Mucosa of stomach (tissue), 1 donor: Measurements from ENCODE around the gene PTGES2.
A peak's percentile ranks its signal among the peaks of the same experiment; 100 is the strongest.
"Not testable (repeated sequence)": the region's sequence is repeated elsewhere in the genome, so short reads cannot be mapped to it uniquely, and the experiment has no call there.

Source experiments
- H3K27me3 ChIP-seq: one replicate; pipeline ENCODE4 v1.7.0; 2013; ENCODE audit warnings: mild to moderate bottlenecking, low read length; ENCODE audit not compliant: control insufficient read depth, insufficient read depth
- H3K36me3 ChIP-seq: one replicate; pipeline ENCODE4 v1.7.0; 2013; ENCODE audit warnings: low read length; ENCODE audit not compliant: control insufficient read depth, insufficient read depth
- H3K4me1 ChIP-seq: one replicate; pipeline ENCODE4 v1.7.0; 2013; ENCODE audit warnings: mild to moderate bottlenecking, low read length; ENCODE audit not compliant: control insufficient read depth, insufficient read depth
- H3K4me3 ChIP-seq: one replicate; pipeline ENCODE4 v1.7.0; 2013; ENCODE audit warnings: low read length
- H3K9ac ChIP-seq: one replicate; pipeline ENCODE4 v1.7.0; 2013; ENCODE audit warnings: mild to moderate bottlenecking, low read length, moderate library complexity
- H3K9me3 ChIP-seq: one replicate; pipeline ENCODE4 v1.7.0; 2013; ENCODE audit warnings: mild to moderate bottlenecking, low read length, moderate library complexity; ENCODE audit not compliant: control insufficient read depth
- donor health status: Pancreatic carcinoma.

PTGES2 gene

DNA sequence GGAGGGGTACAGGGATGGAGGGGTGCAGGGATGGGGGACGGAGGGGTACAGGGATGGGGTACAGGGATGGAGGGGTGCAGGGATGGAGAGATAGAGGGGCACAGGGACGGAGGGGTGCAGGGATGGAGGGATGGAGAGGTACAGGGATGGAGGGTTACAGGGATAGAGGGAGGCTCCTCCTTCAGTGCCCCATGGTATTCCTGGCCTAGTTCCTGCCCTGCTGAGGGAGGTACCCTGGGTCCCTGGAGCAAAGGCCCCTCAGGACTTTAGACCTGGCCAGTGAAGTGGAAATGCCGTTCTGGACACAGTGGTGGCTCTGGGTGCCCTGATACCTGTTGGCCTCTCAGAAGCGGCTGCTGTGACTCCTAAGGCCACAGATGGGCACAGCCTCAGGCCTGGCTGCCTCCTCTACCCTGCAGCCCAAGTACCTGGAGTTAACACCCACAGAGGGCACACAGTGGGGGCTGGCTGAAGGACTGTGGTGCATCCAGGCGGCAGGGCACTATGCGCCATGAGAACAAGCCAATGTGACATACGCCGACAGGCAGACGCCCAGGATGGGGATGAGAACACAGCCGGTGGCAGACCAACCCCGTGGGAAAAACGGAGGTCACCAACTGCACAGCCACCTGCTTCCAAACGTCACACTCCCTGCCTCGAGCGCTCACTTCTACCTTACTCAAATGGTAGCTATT, 8.4 kb downstream of the PTGES2 start:
- no peaks in the 10 kb centered on the region for H3K36me3 ChIP-seq
- no peak overlapping the region for H3K9ac ChIP-seq
- no peaks in the 10 kb centered on the region for H3K9me3 ChIP-seq
- no peaks in the 10 kb centered on the region for H3K27me3 ChIP-seq
- no peak overlapping the region for H3K4me3 ChIP-seq
- peaks cover 36% of the 10 kb centered on the region for H3K4me1 ChIP-seq

GRCh38 chr9:128118472-128118857, 9.1 kb downstream of the PTGES2 start:
- Histone ChIP-seq H3K36me3 (no peaks in the 10 kb centered on the region), H3K9me3 (no peaks in the 10 kb centered on the region), H3K27me3 (no peaks in the 10 kb centered on the region), H3K4me3 (no peak overlapping the region), H3K9ac (no peak overlapping the region), H3K4me1 (peaks cover 42% of the 10 kb centered on the region)

DNA sequence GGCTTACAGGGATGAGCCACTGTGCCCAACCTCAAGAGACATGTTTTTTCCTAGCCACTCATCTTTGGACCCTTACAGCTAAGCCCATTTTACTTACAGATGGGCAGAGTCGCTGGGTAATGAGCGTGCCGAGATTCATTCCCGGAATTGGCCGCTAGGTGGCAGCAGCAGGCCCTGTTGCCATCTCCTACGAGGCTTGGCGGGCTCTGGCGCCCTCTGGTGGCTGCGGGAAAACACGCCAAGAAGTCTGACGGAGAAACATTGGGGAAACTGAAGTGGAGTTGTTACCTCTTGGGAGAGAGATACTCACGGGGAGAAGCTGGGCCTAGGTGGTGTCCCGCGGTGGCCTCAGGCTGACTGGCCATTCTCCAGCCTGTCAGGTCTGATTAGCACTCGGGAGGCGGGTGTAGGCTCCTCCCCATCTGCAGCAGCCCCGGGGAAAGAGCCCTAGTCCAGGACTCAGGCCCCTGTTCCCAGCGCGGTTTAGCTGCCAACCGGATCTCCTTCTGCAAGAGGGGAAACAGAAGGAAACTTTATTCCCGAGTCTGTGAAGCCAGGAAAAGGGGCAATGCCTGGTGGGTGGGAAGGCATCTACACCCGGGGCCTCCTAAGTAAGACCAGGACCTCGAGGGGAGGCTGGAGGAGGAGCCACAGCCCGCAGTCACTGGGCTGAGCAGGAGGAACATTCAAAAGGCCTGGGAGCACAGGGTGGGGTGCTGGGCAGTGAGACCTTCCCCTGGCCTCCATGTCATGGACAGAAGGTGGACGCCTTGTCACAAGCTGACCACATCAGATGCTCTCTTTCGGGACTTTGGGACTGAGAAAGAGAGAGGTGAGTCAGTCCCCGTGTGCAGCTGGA, 9.7 kb downstream of the PTGES2 start:
- H3K36me3 ChIP-seq, result no peaks in the 10 kb centered on the region
- no peak overlapping the region for H3K4me3 ChIP-seq
- peak overlapping the region; percentile 56 for H3K9ac ChIP-seq

DNA sequence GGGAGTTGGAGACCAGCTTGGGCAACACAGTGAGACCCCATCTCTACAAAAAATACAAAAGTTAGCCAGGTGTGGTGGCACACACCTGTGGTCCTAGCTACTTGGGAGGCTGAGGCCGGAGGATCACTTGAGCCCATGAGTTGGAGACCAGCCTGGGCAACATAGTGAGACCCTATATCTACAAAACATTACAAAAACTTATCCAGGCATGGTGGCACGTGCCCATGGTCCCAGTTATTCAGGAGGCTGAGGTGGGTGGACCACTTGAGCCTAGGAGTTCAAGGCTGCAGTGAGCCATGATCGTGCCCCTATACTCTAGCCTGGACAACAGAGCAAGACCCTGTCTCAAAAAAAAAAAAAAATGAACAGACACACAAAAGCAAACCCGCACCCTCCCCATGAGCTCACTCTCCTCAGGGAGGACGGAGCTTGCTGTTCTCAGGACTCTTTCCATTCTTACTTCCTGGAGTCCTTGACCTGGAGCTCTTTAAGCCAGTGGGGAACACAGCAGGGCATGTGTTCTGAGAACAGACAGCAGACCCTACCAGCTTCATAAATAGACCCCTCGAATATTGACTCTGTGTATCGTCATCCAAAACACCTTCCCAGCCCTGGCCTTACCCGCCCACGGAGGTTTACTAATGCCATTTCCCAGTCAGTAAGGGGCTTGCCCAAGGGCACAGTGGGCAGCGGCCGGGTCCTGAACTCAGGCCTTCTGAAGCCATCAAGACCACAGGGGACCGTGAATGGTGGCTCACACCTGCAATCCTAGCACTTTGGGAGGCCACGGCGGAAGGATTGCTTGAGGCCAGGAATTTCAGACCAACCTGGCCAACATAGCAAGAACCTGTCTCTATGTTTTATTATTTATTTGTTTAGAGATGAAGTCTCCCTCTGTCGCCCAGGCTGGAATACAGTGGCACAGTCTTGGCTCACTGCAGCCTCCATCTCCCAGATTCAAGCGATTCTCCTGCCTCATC, 11.1 kb downstream of the PTGES2 start:
- peak overlapping the region; percentile 97 for H3K9ac ChIP-seq
- no peaks in the 10 kb centered on the region for H3K27me3 ChIP-seq
- no peaks in the 10 kb centered on the region for H3K36me3 ChIP-seq

More for the DNA sequence above, 9.7 kb downstream of the PTGES2 start:
- Histone ChIP-seq H3K4me1 (peaks cover 44% of the 10 kb centered on the region), H3K9me3 (no peaks in the 10 kb centered on the region), H3K27me3 (no peaks in the 10 kb centered on the region)

DNA sequence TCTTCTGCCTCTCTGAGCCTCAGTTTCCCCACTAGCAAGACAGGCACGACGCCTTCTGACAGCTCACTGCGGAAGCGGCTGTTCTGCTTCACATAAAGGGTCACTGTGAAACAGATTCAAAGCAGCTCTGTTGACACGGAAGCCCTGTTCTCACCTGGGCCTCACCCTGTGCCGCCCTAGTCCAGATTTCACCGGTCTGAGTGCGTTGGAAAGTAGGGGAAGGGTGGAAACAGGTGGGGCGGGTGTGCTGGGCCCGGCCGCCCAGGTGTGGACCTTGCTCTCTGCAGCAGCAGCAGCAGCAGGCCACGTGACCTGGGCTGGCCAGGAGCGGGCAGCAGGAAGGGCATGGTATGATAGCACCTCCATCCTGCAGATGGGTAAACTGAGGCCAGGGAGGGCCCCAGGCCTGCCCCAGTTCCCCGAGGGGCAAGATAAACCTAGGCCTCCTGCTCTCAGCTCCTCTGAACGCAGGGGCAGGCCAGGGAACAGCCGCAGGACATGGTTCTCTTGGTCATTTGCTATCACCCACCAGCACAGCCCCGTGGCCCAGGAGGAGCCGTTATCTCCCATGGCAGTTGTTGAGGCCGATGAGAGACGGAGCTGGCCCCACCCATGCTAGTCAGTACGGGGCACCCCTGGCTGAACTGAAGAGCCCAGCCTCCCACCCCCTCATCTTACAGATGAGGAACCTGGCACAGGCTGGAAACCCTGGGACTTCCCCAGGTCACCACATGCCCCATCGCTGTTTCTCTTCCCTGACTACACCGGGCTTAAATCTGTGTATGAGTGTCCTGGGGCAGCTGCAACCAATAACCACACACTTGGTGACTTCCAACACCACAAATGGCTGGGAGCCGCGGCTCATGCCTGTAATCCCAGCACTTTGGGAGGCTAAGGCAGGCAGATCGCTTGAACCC, 12.1 kb downstream of the PTGES2 start:
- H3K4me3 ChIP-seq, result peak overlapping the region; percentile 68
- peaks cover 5% of the 10 kb centered on the region for H3K36me3 ChIP-seq
- H3K4me1 ChIP-seq, result peaks cover 51% of the 10 kb centered on the region
- H3K9ac ChIP-seq, result peak overlapping the region; percentile 97
- no peaks in the 10 kb centered on the region for H3K27me3 ChIP-seq
- no peaks in the 10 kb centered on the region for H3K9me3 ChIP-seq

More for the DNA sequence above, 11.1 kb downstream of the PTGES2 start:
- Histone ChIP-seq H3K4me3 (no peak overlapping the region), H3K4me1 (peaks cover 44% of the 10 kb centered on the region), H3K9me3 (no peaks in the 10 kb centered on the region)

- Histone ChIP-seq H3K4me1 (peaks cover 53% of the 10 kb centered on the region), H3K9ac (peak overlapping the region; percentile 97), H3K27me3 (no peaks in the 10 kb centered on the region), H3K4me3 (peak overlapping the region; percentile 68), H3K9me3 (no peaks in the 10 kb centered on the region), H3K36me3 (peaks cover 5% of the 10 kb centered on the region)
These were observed 13.0 kb downstream of the PTGES2 start for GRCh38 chr9:128114326-128115186.

DNA sequence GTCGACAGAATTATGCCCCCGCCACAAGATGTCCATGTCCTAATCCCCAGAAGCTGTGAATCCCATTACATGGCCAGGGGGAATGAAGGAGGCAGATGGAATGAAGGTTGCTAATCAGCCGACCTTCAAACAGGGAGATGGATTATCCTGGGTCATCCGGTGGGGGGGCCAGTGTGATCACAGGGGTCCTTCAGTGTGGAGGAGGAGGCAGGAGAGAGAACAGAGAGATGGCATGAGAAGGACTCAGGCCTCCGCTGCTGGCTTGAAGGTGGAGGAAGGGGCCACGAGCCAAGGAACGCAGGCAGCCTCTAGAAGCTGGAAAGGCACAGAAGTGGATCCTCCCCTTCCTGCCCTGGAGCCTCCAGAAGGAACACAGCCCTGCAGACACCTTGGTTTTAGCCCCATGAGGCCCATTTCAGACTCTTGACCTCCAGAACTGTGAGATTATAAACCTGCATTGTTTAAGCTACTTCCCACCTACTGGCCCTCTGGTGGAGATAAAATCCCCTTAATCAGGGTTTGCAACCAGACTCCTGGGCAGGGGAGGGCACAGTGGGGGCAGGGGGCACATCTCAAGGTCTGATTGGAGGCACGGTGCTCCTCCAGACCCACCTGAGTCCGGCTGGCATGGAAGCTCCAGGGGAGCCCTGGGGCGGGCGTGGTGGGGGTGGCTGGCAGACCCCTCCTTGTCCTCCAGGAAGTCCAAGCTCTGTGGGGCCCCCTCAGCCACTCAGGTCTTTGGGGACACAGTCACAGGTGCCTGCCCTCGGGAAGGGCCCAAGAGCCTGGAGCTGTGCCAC, 13.8 kb downstream of the PTGES2 start:
- no peaks in the 10 kb centered on the region for H3K9me3 ChIP-seq
- H3K9ac ChIP-seq, result peak overlapping the region; percentile 97
- H3K27me3 ChIP-seq, result no peaks in the 10 kb centered on the region
- peaks cover 5% of the 10 kb centered on the region for H3K36me3 ChIP-seq
- peaks cover 62% of the 10 kb centered on the region for H3K4me1 ChIP-seq
- peak overlapping the region; percentile 68 for H3K4me3 ChIP-seq

GRCh38 chr9:128111726-128112125, 15.8 kb downstream of the PTGES2 start:
- H3K36me3 ChIP-seq, result peaks cover 20% of the 10 kb centered on the region
- peaks cover 65% of the 10 kb centered on the region for H3K4me1 ChIP-seq
- H3K27me3 ChIP-seq, H3K9me3 ChIP-seq, H3K4me3 ChIP-seq: not testable (repeated sequence)
- H3K9ac ChIP-seq, result peak overlapping the region; percentile 37

DNA sequence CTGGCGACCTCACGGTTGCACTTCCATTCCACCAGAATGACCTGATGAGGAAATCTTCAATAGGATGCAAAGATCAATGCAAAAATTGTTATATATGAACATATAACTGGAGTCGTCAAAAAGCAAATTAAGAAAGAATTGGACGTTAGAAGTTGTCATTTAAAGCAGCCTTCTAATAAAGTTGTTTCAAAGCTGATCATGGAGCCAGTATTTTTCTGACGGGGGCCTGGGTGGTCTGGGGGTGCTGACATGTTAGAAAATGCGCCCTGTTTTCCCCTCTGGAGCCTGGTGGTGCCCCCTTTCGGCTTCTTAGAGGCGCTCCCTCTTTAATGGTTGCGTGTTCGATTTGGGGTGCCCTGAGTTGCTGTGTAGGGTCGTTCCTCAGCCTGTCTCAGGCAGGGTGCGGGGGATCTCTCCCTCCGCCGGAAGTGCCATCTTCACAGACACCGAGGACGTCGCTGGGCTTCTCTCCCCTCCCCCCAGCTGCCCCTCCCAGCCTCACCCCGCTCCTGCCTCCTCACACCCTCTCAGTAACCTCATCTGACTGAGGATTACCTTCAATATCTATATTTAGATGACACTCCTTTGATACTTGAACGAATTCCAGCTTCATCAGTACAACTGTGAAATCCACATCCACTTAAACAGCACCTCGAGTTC, 18.3 kb downstream of the PTGES2 start:
- Histone ChIP-seq H3K4me1 (peaks cover 63% of the 10 kb centered on the region), H3K4me3 (no peak overlapping the region), H3K36me3 (peaks cover 33% of the 10 kb centered on the region), H3K9me3 (no peaks in the 10 kb centered on the region), H3K9ac (peak overlapping the region; percentile 49), H3K27me3 (no peaks in the 10 kb centered on the region)
